ENCODE measurements around the gene NMU.

GRCh38 chr4:55598641-55599040 lies 37.5 kb downstream of the NMU start:
- no peak for TF ChIP-seq ZNF609 (CRISPR knock-in tag; IDR thresholded peaks at IDR 0.05; ENCODE audit: borderline replicate concordance)
- TF ChIP-seq POLR2AphosphoS5 (IDR thresholded peaks at IDR 0.05; ENCODE audit: control insufficient read depth, insufficient read depth, low read depth, low read length): no peak
- TF ChIP-seq FOXA3 (CRISPR knock-in tag; conservative IDR thresholded peaks at IDR 0.05 in 1 of 2, IDR thresholded peaks at IDR 0.05 in 1 of 2): no peak
- no peak for TF ChIP-seq SRF (CRISPR knock-in tag; IDR thresholded peaks at IDR 0.05)
- no peak for TF ChIP-seq CTCF (IDR thresholded peaks at IDR 0.05 in 2 of 3, conservative IDR thresholded peaks at IDR 0.05 in 1 of 3; ENCODE audit: insufficient read depth in 2 of 3, low read depth in 1 of 3, low read length in 3 of 3)
- no peak for TF ChIP-seq E2F5 (CRISPR knock-in tag; IDR thresholded peaks at IDR 0.05)
- no peak for TF ChIP-seq RAD21 (CRISPR knock-in tag; conservative IDR thresholded peaks at IDR 0.05 in 1 of 2, IDR thresholded peaks at IDR 0.05 in 1 of 2)
- TF ChIP-seq TRIM24 (IDR thresholded peaks at IDR 0.05): no peak

All from K562 (cell line).